ENCODE results near the gene PEPD.

The PEPD gene

GRCh38 chr19:33405254-33405552 lies 116.4 kb downstream of the PEPD start:
- no peak for DNase-seq

GRCh38 chr19:33404506-33405253 lies 116.9 kb downstream of the PEPD start:
- DNase-seq: no peak

- no peak for DNase-seq
Measured at GRCh38 chr19:33403973-33404304, 117.7 kb downstream of the PEPD start.

GRCh38 chr19:33403221-33403972 lies 118.2 kb downstream of the PEPD start:
- DNase-seq: no peak

GRCh38 chr19:33402421-33403220 lies 119.0 kb downstream of the PEPD start:
- no peak for DNase-seq

GRCh38 chr19:33401683-33402420 lies 119.7 kb downstream of the PEPD start:
- DNase-seq: no peak

GRCh38 chr19:33400856-33401682 lies 120.5 kb downstream of the PEPD start:
- DNase-seq: no peak

GRCh38 chr19:33399745-33400681 lies 121.6 kb downstream of the PEPD start:
- DNase-seq: no peak

GRCh38 chr19:33399081-33399744 lies 122.4 kb downstream of the PEPD start:
- DNase-seq: no peak

- no peak for DNase-seq
Measured at GRCh38 chr19:33398361-33399060, 123.1 kb downstream of the PEPD start.

GRCh38 chr19:33397536-33398360 lies 123.8 kb downstream of the PEPD start:
- no peak for DNase-seq

GRCh38 chr19:33396701-33397535 lies 124.7 kb downstream of the PEPD start:
- peak; percentile 41 for DNase-seq

GRCh38 chr19:33395561-33396550 lies 125.7 kb downstream of the PEPD start:
- DNase-seq: peak; percentile 25

- no peak for DNase-seq
Measured at GRCh38 chr19:33394723-33395560, 126.6 kb downstream of the PEPD start.

GRCh38 chr19:33394006-33394722 lies 127.4 kb downstream of the PEPD start:
- peak; percentile 82 for DNase-seq

Measured in fibroblast of upper back skin (primary cell).